Caco-2 (cell line): ENCODE results near the gene OLFML1. TPM values are rescaled to one million over a fixed set of nuclear protein-coding genes. Genes with fewer than 3 reads are reported as not detected.

Source experiments
- BruUV-seq: library from RNA; stranded (reverse); fragments of 400-500 nt; replicated peaks from 2 replicates; lab custom pipeline; 2021; lab: Mats Ljungman, UMichigan
- CTCF ChIA-PET: fragments of 300-600 bp; sonication (Branson Sonifier 250); formaldehyde crosslinking; loops from one replicate; lab custom pipeline; 2022; ENCODE audit warnings: antibody characterized with exemption; lab: Charles Lee
- POLR2A ChIA-PET: fragments of 300-600 bp; sonication (Branson Sonifier 250); formaldehyde crosslinking; loops from one replicate; lab custom pipeline; 2022; ENCODE audit warnings: antibody characterized with exemption; lab: Charles Lee
- DNase-seq, 2 experiments: peaks; one replicate each; pipeline versions ENCODE4 v3.0.0 to v3.0.0-alpha.2; 2020 to 2022
- H3K27me3 ChIP-seq: replicated peaks from 2 replicates; pipeline ENCODE4 v1.6.0; 2011; ENCODE audit warnings: low read length; ENCODE audit not compliant: control insufficient read depth, insufficient read depth
- H3K36me3 ChIP-seq: 2 replicates; pipeline ENCODE4 v1.5.1; 2011; ENCODE audit warnings: low read length; ENCODE audit not compliant: control insufficient read depth, insufficient read depth
- H3K4me1 ChIP-seq: fragments of 250-450 bp; sonication (Bioruptor Pico); 2 replicates; pipeline ENCODE4 v1.5.1; 2020; ENCODE audit warnings: mild to moderate bottlenecking
- H3K4me3 ChIP-seq: 2 replicates; pipeline ENCODE4 v1.5.1; 2011; ENCODE audit warnings: low read depth, mild to moderate bottlenecking, control low read depth, low read length
- H3K9me3 ChIP-seq: fragments of 250-450 bp; sonication (Bioruptor Pico); 2 replicates; pipeline ENCODE4 v1.5.1; 2020; ENCODE audit warnings: mild to moderate bottlenecking, moderate library complexity
- H3K27ac Mint-ChIP-seq: one replicate; pipeline ENCODE4 v1.8.0; 2022; ENCODE audit warnings: mixed read lengths; ENCODE audit not compliant: unreplicated experiment
- H3K27me3 Mint-ChIP-seq: one replicate; pipeline ENCODE4 v1.8.0; 2022; ENCODE audit warnings: mixed read lengths; ENCODE audit not compliant: insufficient read depth, unreplicated experiment
- H3K36me3 Mint-ChIP-seq: one replicate; pipeline ENCODE4 v1.8.0; 2022; ENCODE audit warnings: mild to moderate bottlenecking, mixed read lengths; ENCODE audit not compliant: insufficient read depth, unreplicated experiment
- H3K4me1 Mint-ChIP-seq: one replicate; pipeline ENCODE4 v1.8.0; 2022; ENCODE audit warnings: low read depth, mixed read lengths; ENCODE audit not compliant: unreplicated experiment
- H3K4me3 Mint-ChIP-seq: one replicate; pipeline ENCODE4 v1.8.0; 2022; ENCODE audit warnings: mild to moderate bottlenecking, moderate library complexity, mixed read lengths; ENCODE audit not compliant: unreplicated experiment
- H3K9me3 Mint-ChIP-seq: one replicate; pipeline ENCODE4 v1.8.0; 2022; ENCODE audit warnings: mixed read lengths; ENCODE audit not compliant: unreplicated experiment
- intact Hi-C: fragments of 100-400 bp; cut with micrococcal nuclease; formaldehyde crosslinking; loops from one replicate; pipeline ENCODE4 v1.10.0; 2022; ENCODE audit not compliant: unreplicated experiment
- total RNA-seq: library from RNA; stranded (reverse); gene quantifications from 2 replicates; pipeline ENCODE4 v1.2.3, GENCODE V29; 2022
- TF ChIP-seq, protein P1 (sequence below), 2 experiments: fragments of 200-600 bp in 1 of 2; IDR thresholded peaks; 1 replicate in 1 of 2; 2 replicates in 1 of 2; pipeline versions ENCODE4 v1.5.1 to v1.8.0; 2011 to 2022; ENCODE audit warnings: antibody characterized with exemption in 1 of 2, control low read depth in 1 of 2, inconsistent platforms in 1 of 2, low read depth in 1 of 2, low read length in 1 of 2, mild to moderate bottlenecking in 1 of 2, moderate library complexity in 1 of 2; ENCODE audit not compliant: insufficient read depth in 1 of 2, severe bottlenecking in 1 of 2, unreplicated experiment in 1 of 2

The OLFML1 gene
- total RNA-seq, 1 experiment from 2014 or later = 1.8 TPM

DNA sequence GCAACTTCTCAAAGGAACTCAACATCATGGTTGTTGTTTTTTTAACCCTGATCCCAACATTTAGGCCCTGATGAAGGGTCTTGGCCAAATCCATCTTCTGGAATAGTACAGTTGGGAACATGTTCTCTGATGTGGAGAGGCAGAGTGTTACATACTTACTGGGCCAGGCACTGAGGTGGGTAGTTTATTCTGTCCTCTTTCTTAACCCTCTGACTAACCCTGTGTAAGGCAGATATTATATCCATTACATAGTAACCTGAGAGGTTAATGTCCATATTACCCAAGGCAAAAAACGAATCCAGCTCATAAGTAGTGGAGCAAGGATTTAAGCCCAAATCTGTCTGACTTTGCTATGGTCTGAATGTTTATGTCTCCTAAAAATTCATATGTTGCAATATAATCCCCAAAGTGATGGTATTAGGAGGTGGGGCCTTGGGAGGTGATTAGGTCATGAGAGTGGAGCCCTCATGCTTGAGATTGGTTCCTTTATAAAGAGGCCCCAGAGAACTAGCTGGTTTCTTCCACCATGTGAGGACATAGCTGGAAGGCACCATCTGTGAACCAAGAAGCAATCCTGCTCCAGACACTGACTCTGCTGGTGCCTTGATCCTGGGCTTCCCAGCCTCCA lies 44.8 kb downstream of the OLFML1 start:
- no peaks in the 10 kb centered on the region for H3K4me1 Mint-ChIP-seq
- TF ChIP-seq, protein P1, sequence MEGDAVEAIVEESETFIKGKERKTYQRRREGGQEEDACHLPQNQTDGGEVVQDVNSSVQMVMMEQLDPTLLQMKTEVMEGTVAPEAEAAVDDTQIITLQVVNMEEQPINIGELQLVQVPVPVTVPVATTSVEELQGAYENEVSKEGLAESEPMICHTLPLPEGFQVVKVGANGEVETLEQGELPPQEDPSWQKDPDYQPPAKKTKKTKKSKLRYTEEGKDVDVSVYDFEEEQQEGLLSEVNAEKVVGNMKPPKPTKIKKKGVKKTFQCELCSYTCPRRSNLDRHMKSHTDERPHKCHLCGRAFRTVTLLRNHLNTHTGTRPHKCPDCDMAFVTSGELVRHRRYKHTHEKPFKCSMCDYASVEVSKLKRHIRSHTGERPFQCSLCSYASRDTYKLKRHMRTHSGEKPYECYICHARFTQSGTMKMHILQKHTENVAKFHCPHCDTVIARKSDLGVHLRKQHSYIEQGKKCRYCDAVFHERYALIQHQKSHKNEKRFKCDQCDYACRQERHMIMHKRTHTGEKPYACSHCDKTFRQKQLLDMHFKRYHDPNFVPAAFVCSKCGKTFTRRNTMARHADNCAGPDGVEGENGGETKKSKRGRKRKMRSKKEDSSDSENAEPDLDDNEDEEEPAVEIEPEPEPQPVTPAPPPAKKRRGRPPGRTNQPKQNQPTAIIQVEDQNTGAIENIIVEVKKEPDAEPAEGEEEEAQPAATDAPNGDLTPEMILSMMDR (IDR thresholded peaks at IDR 0.05; ENCODE audit: insufficient read depth in 1 of 2, low read depth in 1 of 2, low read length in 1 of 2, severe bottlenecking in 1 of 2, unreplicated experiment in 1 of 2) = no peak
- DNase-seq = no peak
- intact Hi-C loops = no loop called here
- Histone ChIP-seq H3K27me3 (no peaks in the 10 kb centered on the region), H3K4me3 (no peak overlapping the region), H3K36me3 (no peaks in the 10 kb centered on the region), H3K9me3 (no peaks in the 10 kb centered on the region), H3K4me1 (no peaks in the 10 kb centered on the region)
- H3K4me3 Mint-ChIP-seq = no peak overlapping the region
- POLR2A ChIA-PET = no interaction called here
- no TSS peak for BruUV-seq
- CTCF ChIA-PET = no interaction called here
- no peaks in the 10 kb centered on the region for H3K9me3 Mint-ChIP-seq
- no peak overlapping the region for H3K27ac Mint-ChIP-seq
- H3K36me3 Mint-ChIP-seq = no peaks in the 10 kb centered on the region
- H3K27me3 Mint-ChIP-seq = no peaks in the 10 kb centered on the region

DNA sequence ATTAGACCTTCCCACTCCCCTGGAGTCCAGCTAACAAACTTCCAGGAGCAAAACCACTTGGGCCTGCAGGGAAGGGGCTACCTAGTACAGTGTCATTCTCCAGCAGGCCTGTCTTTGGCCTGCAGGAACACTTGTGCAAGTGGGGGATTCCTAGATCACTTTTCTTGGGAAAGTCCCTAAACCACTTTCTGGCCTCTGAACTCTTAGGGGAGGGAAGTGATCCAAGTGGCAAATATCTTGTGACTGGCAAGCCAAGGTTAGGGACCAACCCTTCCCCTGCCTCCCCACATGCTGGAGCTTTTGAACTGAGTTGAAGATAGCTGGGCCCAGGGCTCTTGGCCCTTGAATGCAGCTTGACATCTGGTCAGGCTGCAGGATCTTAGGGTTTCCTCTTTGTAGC lies 45.7 kb downstream of the OLFML1 start:
- Mint-ChIP-seq H3K4me1 (peaks cover 2% of the 10 kb centered on the region), H3K4me3 (no peak overlapping the region), H3K27ac (no peak overlapping the region), H3K9me3 (no peaks in the 10 kb centered on the region), H3K36me3 (no peaks in the 10 kb centered on the region), H3K27me3 (no peaks in the 10 kb centered on the region)
- no peaks in the 10 kb centered on the region for H3K36me3 ChIP-seq
- DNase-seq = no peak
- ChIA-PET POLR2A (no interaction called here), CTCF (no interaction called here)
- BruUV-seq = no TSS peak
- TF ChIP-seq, protein P1 (IDR thresholded peaks at IDR 0.05; ENCODE audit: insufficient read depth in 1 of 2, low read depth in 1 of 2, low read length in 1 of 2, severe bottlenecking in 1 of 2, unreplicated experiment in 1 of 2) = no peak
- H3K27me3 ChIP-seq = no peaks in the 10 kb centered on the region
- H3K9me3 ChIP-seq = no peaks in the 10 kb centered on the region
- 0 out of 2 replicates have a peak, but pooled peaks cover 2% of the 10 kb centered on the region for H3K4me1 ChIP-seq
- no peak overlapping the region for H3K4me3 ChIP-seq
- intact Hi-C loops = no loop called here

GRCh38 chr11:7532405-7533145 lies 47.3 kb downstream of the OLFML1 start:
- H3K27me3 ChIP-seq = no peaks in the 10 kb centered on the region
- Mint-ChIP-seq H3K27ac (no peak overlapping the region), H3K36me3 (no peaks in the 10 kb centered on the region), H3K4me1 (peaks cover 10% of the 10 kb centered on the region), H3K27me3 (no peaks in the 10 kb centered on the region), H3K4me3 (no peak overlapping the region), H3K9me3 (no peaks in the 10 kb centered on the region)
- TF ChIP-seq, protein P1 (IDR thresholded peaks at IDR 0.05; ENCODE audit: insufficient read depth in 1 of 2, low read depth in 1 of 2, low read length in 1 of 2, severe bottlenecking in 1 of 2, unreplicated experiment in 1 of 2) = no peak
- intact Hi-C loops = no loop called here
- no peaks in the 10 kb centered on the region for H3K9me3 ChIP-seq
- H3K36me3 ChIP-seq = no peaks in the 10 kb centered on the region
- CTCF ChIA-PET = no interaction called here
- peaks cover 6% of the 10 kb centered on the region; the same call in 1 of the 2 replicates for H3K4me1 ChIP-seq
- POLR2A ChIA-PET = no interaction called here
- no peak for DNase-seq
- no TSS peak for BruUV-seq
- no peak overlapping the region for H3K4me3 ChIP-seq
